AG04450 (cell line): Measurements from ENCODE around the gene ALDH16A1. TPM values are rescaled to one million over a fixed set of nuclear protein-coding genes. Genes with fewer than 3 reads are reported as not detected.

Source experiments
- CTCF ChIA-PET: fragments of 300-600, 350-600 bp; formaldehyde crosslinking; extraction: SDS; loops from one replicate; lab custom pipeline; 2022; ENCODE audit warnings: antibody characterized with exemption, inconsistent platforms; lab: Charles Lee
- POLR2A ChIA-PET: fragments of 350-600 bp; formaldehyde crosslinking; extraction: SDS; loops from one replicate; lab custom pipeline; 2021; ENCODE audit warnings: antibody characterized with exemption, inconsistent platforms; lab: Yijun Ruan, JAX
- DNase-seq: peaks from one replicate; pipeline ENCODE4 v3.0.0-alpha.2; 2011; ENCODE audit warnings: low read depth, low spot score
- H3K27ac ChIP-seq: one replicate; pipeline ENCODE4 v1.5.1; 2012; ENCODE audit warnings: low read depth, low read length, control low read depth
- H3K27me3 ChIP-seq: one replicate; pipeline ENCODE4 v1.6.0; 2012; ENCODE audit warnings: low read length; ENCODE audit not compliant: control insufficient read depth, insufficient read depth
- H3K4me3 ChIP-seq: 2 replicates; pipeline ENCODE4 v1.5.1; 2011; ENCODE audit warnings: mild to moderate bottlenecking, low read depth, low read length, control low read depth
- H3K9me3 ChIP-seq: 2 replicates; pipeline ENCODE4 v1.5.1; 2012; ENCODE audit warnings: low read length; ENCODE audit not compliant: control insufficient read depth, insufficient read depth
- polyA plus RNA-seq: library from polyadenylated mRNA; depleted of rRNA; stranded (reverse); fragments of >200 nt; gene quantifications from 2 replicates; pipeline ENCODE4 v1.2.3, GENCODE V29; 2011
- TF ChIP-seq, protein P1 (sequence below): IDR thresholded peaks from 2 replicates; pipeline ENCODE4 v1.5.1; 2011; ENCODE audit warnings: low read depth, low read length, control low read depth, inconsistent platforms

ALDH16A1 gene
- polyA plus RNA-seq, 1 experiment = 4.1 TPM

DNA sequence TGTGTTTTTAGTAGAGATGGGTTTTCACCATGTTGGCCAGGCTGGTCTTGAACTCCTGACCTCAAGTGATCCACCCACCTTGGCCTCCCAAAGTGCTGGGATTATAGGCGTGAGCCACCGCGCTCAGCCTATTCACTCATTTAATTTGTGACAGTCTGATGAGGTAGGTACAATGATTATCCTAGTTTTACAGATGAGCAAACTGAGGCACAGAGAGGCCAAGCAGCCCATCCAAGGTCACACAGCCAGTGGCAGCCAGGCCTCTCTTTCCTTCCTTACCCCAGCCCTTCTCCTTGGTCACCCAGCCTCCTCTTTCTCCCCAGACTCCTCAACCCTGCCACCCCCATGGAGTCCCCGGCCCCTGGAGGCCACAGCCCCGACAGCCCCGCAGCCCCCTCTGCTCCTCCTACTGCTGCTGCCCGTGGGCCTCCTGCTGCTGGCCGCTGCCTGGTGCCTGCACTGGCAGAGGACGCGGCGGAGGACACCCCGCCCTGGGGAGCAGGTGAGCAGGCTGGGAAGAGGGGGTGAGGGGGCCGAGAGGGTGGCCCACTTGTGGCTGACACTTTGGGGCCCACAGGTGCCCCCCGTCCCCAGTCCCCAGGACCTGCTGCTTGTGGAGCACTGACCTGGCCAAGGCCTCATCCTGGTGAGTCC lies 27.1 kb downstream of the ALDH16A1 start:
- ChIA-PET CTCF (no interaction called here), POLR2A (interaction anchor here (0.6 kb wide), 2 partner anchors 14 to 382 kb away, joined by 4 to 5 read pairs; no protein-coding TSS in a partner anchor)
- no peak overlapping the region for H3K27ac ChIP-seq
- TF ChIP-seq, protein P1, sequence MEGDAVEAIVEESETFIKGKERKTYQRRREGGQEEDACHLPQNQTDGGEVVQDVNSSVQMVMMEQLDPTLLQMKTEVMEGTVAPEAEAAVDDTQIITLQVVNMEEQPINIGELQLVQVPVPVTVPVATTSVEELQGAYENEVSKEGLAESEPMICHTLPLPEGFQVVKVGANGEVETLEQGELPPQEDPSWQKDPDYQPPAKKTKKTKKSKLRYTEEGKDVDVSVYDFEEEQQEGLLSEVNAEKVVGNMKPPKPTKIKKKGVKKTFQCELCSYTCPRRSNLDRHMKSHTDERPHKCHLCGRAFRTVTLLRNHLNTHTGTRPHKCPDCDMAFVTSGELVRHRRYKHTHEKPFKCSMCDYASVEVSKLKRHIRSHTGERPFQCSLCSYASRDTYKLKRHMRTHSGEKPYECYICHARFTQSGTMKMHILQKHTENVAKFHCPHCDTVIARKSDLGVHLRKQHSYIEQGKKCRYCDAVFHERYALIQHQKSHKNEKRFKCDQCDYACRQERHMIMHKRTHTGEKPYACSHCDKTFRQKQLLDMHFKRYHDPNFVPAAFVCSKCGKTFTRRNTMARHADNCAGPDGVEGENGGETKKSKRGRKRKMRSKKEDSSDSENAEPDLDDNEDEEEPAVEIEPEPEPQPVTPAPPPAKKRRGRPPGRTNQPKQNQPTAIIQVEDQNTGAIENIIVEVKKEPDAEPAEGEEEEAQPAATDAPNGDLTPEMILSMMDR = no peak
- H3K4me3 ChIP-seq = no peak overlapping the region
- no peak for DNase-seq
- H3K27me3 ChIP-seq = no peaks in the 10 kb centered on the region
- H3K9me3 ChIP-seq = peaks cover 8% of the 10 kb centered on the region; the same call in 1 of the 2 replicates

DNA sequence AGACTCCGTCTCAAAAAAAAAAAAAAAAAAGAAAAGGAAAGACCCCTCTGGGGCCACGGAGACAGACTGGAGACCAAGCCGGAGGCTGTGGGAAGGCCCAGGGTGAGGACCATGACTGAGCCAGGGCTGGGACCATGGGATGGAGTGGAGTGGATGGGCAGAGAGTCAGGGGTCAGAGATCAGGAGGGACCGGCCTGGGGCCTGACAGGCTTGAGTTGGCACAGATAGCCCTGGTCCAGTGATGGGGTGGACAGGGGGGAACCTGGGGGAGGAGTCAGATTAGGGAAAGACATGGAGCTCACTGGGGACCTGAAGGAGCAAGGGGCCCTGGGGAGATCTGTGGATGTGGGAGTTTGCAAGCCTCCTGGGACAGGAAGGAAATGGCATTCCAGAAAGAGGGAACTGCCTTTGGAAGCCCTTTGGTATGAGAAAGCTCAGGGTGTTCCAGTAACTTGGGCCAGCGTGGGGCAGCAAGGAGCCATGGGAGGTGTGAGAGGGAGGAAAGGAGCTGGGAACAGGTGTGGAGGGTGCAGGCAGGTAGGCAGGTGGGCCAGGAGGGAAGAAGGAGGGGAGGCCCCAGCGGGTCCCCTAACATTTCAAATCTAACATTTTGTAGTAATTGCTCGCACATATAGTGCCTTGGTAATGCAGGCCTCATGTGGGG lies 28.1 kb downstream of the ALDH16A1 start:
- TF ChIP-seq, protein P1 = no peak
- Histone ChIP-seq H3K9me3 (peaks cover 8% of the 10 kb centered on the region; the same call in 1 of the 2 replicates), H3K4me3 (no peak overlapping the region), H3K27me3 (no peaks in the 10 kb centered on the region), H3K27ac (no peak overlapping the region)
- ChIA-PET POLR2A (no interaction called here), CTCF (no interaction called here)
- no peak for DNase-seq

DNA sequence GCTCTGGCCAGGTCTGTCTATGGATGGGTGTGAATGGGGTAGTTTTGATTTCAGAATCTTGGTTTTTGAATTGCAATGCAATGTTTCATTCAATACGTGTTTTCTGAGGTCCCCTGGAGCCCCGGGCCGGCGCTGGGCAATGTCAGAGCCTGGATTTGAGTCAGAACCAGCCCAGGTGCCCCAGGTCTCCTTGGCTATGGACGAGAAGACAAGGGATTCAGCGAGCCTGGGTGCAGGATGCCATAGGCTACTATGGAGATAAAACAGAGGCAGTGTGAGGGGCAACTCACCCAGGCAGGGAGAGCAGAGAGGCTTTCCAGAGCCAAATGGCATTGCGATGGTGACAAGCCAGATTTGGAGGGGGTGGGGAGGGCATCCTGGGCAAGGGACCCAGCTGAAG lies 33.2 kb downstream of the ALDH16A1 start:
- no peaks in the 10 kb centered on the region for H3K27me3 ChIP-seq
- H3K4me3 ChIP-seq = no peak overlapping the region
- POLR2A ChIA-PET = no interaction called here
- H3K9me3 ChIP-seq = no peaks in the 10 kb centered on the region
- TF ChIP-seq, protein P1 = no peak
- H3K27ac ChIP-seq = no peak overlapping the region
- DNase-seq = no peak
- CTCF ChIA-PET = no interaction called here

DNA sequence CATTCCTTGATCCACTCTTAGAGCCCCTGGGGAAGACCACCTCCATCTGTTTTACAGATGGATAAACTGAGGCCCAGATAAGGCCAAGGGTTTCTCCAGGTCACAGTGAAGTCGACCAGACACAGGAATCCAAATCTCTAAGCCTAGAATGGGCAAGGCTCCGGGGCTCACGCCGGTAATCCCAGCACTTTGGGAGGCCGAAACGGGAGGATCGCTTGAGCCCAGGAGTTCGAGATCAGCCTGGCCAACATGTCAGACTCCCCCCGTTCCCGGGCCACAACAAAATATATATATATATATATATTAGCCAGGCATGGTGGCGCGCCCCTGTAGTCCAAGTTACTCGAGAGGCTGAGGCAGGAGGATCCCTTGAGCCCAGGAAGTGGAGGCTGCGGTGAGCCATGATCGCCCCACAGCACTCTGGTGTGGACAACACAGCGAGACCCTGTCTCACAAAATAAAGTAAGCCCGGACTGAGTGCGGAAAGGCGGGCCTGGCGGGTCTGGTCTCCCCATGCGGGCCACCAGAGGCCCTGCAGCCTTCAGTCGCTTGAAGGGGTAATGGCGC lies 33.8 kb downstream of the ALDH16A1 start:
- Histone ChIP-seq H3K4me3 (no peak overlapping the region), H3K9me3 (no peaks in the 10 kb centered on the region), H3K27me3 (no peaks in the 10 kb centered on the region), H3K27ac (no peak overlapping the region)
- TF ChIP-seq, protein P1 = no peak
- POLR2A ChIA-PET = interaction anchor here (1.5 kb wide), 1 partner anchor 9 kb away, joined by 11 read pairs; the partner anchor contains the start of gene RPS11
- DNase-seq = no peak
- CTCF ChIA-PET = interaction anchor here (0.6 kb wide), 1 partner anchor 449 kb away, joined by 7 read pairs; no protein-coding TSS in a partner anchor
